H9 (cell line): ENCODE measurements around the gene IFNL2. TPM values are rescaled to one million over a fixed set of nuclear protein-coding genes. Genes with fewer than 3 reads are reported as not detected.

Experiments used
- DNase-seq: peaks from one replicate; pipeline ENCODE4 v3.0.0-alpha.2; 2017
- H2AFZ ChIP-seq: one replicate; pipeline ENCODE4 v1.6.1; 2013; ENCODE audit warnings: mild to moderate bottlenecking, low read length, control low read depth, moderate library complexity
- H2AK5ac ChIP-seq: 2 replicates; pipeline ENCODE4 v1.6.1; 2013; ENCODE audit warnings: low read length, control low read depth, mixed read lengths; ENCODE audit not compliant: insufficient read length
- H2BK120ac ChIP-seq: one replicate; pipeline ENCODE4 v1.6.1; 2013; ENCODE audit warnings: low read depth, mild to moderate bottlenecking, low read length, control low read depth, inconsistent platforms; ENCODE audit not compliant: poor library complexity, severe bottlenecking
- H2BK12ac ChIP-seq: 2 replicates; pipeline ENCODE4 v1.6.1; 2013; ENCODE audit warnings: low read length, control low read depth, mixed read lengths, low read depth; ENCODE audit not compliant: insufficient read length
- H2BK15ac ChIP-seq: 2 replicates; pipeline ENCODE4 v1.6.1; 2013; ENCODE audit warnings: low read depth, low read length, control low read depth
- H2BK20ac ChIP-seq: one replicate; pipeline ENCODE4 v1.6.1; 2013; ENCODE audit warnings: low read depth, mild to moderate bottlenecking, low read length, control low read depth, inconsistent platforms; ENCODE audit not compliant: poor library complexity, severe bottlenecking
- H2BK5ac ChIP-seq: 2 replicates; pipeline ENCODE4 v1.6.1; 2013; ENCODE audit warnings: low read length, control low read depth, mixed read lengths; ENCODE audit not compliant: insufficient read length
- H3K14ac ChIP-seq: 2 replicates; pipeline ENCODE4 v1.6.1; 2013; ENCODE audit warnings: low read length, control low read depth; ENCODE audit not compliant: insufficient read depth
- H3K18ac ChIP-seq: 2 replicates; pipeline ENCODE4 v1.6.1; 2013; ENCODE audit warnings: low read depth, mild to moderate bottlenecking, mixed read lengths, low read length, control low read depth; ENCODE audit not compliant: insufficient read length
- H3K23ac ChIP-seq: 2 replicates; pipeline ENCODE4 v1.6.1; 2013; ENCODE audit warnings: low read length, control low read depth, mixed read lengths, low read depth; ENCODE audit not compliant: insufficient read length
- H3K23me2 ChIP-seq: 2 replicates; pipeline ENCODE4 v1.6.1; 2013; ENCODE audit warnings: low read depth, mild to moderate bottlenecking, mixed read lengths, low read length, control low read depth; ENCODE audit not compliant: insufficient read length, poor library complexity, severe bottlenecking
- H3K27ac ChIP-seq: 2 replicates; pipeline ENCODE4 v1.5.1; 2013; ENCODE audit warnings: low read length, control low read depth, mixed read lengths, low read depth; ENCODE audit not compliant: insufficient read length
- H3K27me3 ChIP-seq: 2 replicates; pipeline ENCODE4 v1.6.1; 2013; ENCODE audit warnings: low read length, control low read depth, inconsistent platforms; ENCODE audit not compliant: insufficient read depth
- H3K4ac ChIP-seq: 2 replicates; pipeline ENCODE4 v1.6.1; 2013; ENCODE audit warnings: low read depth, mild to moderate bottlenecking, control low read depth, inconsistent platforms, low read length, moderate library complexity
- H3K4me1 ChIP-seq: 2 replicates; pipeline ENCODE4 v1.6.1; 2013; ENCODE audit warnings: low read length, control low read depth, inconsistent platforms; ENCODE audit not compliant: insufficient read depth
- H3K4me2 ChIP-seq: 2 replicates; pipeline ENCODE4 v1.6.1; 2013; ENCODE audit warnings: low read length, control low read depth, mixed read lengths; ENCODE audit not compliant: insufficient read length, insufficient read depth
- H3K56ac ChIP-seq: 2 replicates; pipeline ENCODE4 v1.6.1; 2013; ENCODE audit warnings: low read depth, mild to moderate bottlenecking, mixed read lengths, low read length, control low read depth; ENCODE audit not compliant: insufficient read length
- H3K79me1 ChIP-seq: 2 replicates; pipeline ENCODE4 v1.6.1; 2013; ENCODE audit warnings: low read depth, mild to moderate bottlenecking, moderate library complexity, low read length, control low read depth, inconsistent platforms; ENCODE audit not compliant: insufficient read depth, poor library complexity, severe bottlenecking
- H3K79me2 ChIP-seq: 2 replicates; pipeline ENCODE4 v1.6.1; 2013; ENCODE audit warnings: low read length, control low read depth, inconsistent platforms; ENCODE audit not compliant: insufficient read depth
- H3K9ac ChIP-seq: 2 replicates; pipeline ENCODE4 v1.6.1; 2013; ENCODE audit warnings: low read length, control low read depth, mixed read lengths; ENCODE audit not compliant: insufficient read length; ENCODE audit errors: extremely low read depth
- H3K9me3 ChIP-seq: one replicate; pipeline ENCODE4 v1.6.1; 2013; ENCODE audit warnings: low read depth, low read length, inconsistent platforms; ENCODE audit not compliant: control insufficient read depth
- H3T11ph ChIP-seq: one replicate; pipeline ENCODE4 v1.6.1; 2013; ENCODE audit warnings: mild to moderate bottlenecking, low read length, control low read depth, inconsistent platforms
- H4K20me1 ChIP-seq: one replicate; pipeline ENCODE4 v1.6.1; 2013; ENCODE audit not compliant: control insufficient read depth, insufficient read length, insufficient read depth
- H4K5ac ChIP-seq: 2 replicates; pipeline ENCODE4 v1.6.1; 2013; ENCODE audit warnings: low read depth, mild to moderate bottlenecking, mixed read lengths, low read length, control low read depth; ENCODE audit not compliant: insufficient read length
- H4K8ac ChIP-seq: replicated peaks from 2 replicates; pipeline ENCODE4 v1.6.1; 2013; ENCODE audit warnings: low read length, control low read depth, mixed read lengths, low read depth; ENCODE audit not compliant: insufficient read length
- H4K91ac ChIP-seq: 2 replicates; pipeline ENCODE4 v1.6.1; 2013; ENCODE audit warnings: low read depth, mild to moderate bottlenecking, moderate library complexity, mixed read lengths, low read length, control low read depth; ENCODE audit not compliant: insufficient read length
- H3K27ac Mint-ChIP-seq, 3 experiments: 2 replicates in 2 of 3; 3 replicates in 1 of 3; pipeline ENCODE4 v1.8.0; 2020 to 2021; ENCODE audit warnings: mixed read lengths in 3 of 3, mild to moderate bottlenecking in 1 of 3, moderate library complexity in 1 of 3
- H3K27me3 Mint-ChIP-seq: 2 replicates; pipeline ENCODE4 v1.8.0; 2021; ENCODE audit warnings: low read depth, mild to moderate bottlenecking, moderate library complexity, mixed read lengths
- H3K36me3 Mint-ChIP-seq, 3 experiments: 2 replicates in 2 of 3; 3 replicates in 1 of 3; pipeline ENCODE4 v1.8.0; 2020 to 2021; ENCODE audit warnings: low read depth in 3 of 3, mixed read lengths in 3 of 3; ENCODE audit not compliant: insufficient read depth in 1 of 3
- H3K4me1 Mint-ChIP-seq, 2 experiments: 2 replicates each; pipeline ENCODE4 v1.8.0; 2020; ENCODE audit warnings: mixed read lengths in 2 of 2
- H3K4me3 Mint-ChIP-seq, 2 experiments: 2 replicates in 1 of 2; 3 replicates in 1 of 2; pipeline ENCODE4 v1.8.0; 2020 to 2021; ENCODE audit warnings: mild to moderate bottlenecking in 2 of 2, mixed read lengths in 2 of 2, moderate library complexity in 1 of 2
- H3K9me3 Mint-ChIP-seq, 2 experiments: 2 replicates in 1 of 2; 3 replicates in 1 of 2; pipeline ENCODE4 v1.8.0; 2020; ENCODE audit warnings: mild to moderate bottlenecking in 2 of 2, mixed read lengths in 2 of 2, moderate library complexity in 1 of 2
- CTCF ChIP-seq: fragments of 200-600 bp; sonication (generic); conservative IDR thresholded peaks from 3 replicates; pipeline ENCODE4 v1.8.0; 2021; ENCODE audit warnings: antibody characterized with exemption, mild to moderate bottlenecking
- WGBS: extraction: QIAGEN DNeasy Blood & Tissue Kit; methylation state at CpG from one replicate; pipeline ENCODE4 v1.1.7; 2013; ENCODE audit warnings: missing lambda C conversion rate, low lambda C conversion rate, mixed read lengths; ENCODE audit not compliant: insufficient read length; ENCODE audit errors: extremely low coverage; 5-methylcytosine and 5-hydroxymethylcytosine counted together
- total RNA-seq: library from RNA; stranded (reverse); gene quantifications from 2 replicates; pipeline ENCODE4 v1.2.1, GENCODE V29; 2021

IFNL2 gene
- total RNA-seq, 1 experiment from 2014 or later: not detected

GRCh38 chr19:39254531-39255345 lies 13.5 kb upstream of the IFNL2 start:
- no peak overlapping the region for H2BK5ac ChIP-seq
- H3K27me3 ChIP-seq: peaks cover 6% of the 10 kb centered on the region; the same call in 1 of the 2 replicates
- no peak overlapping the region for H3K27ac ChIP-seq
- no peak overlapping the region for H2BK15ac ChIP-seq
- no peaks in the 10 kb centered on the region for H4K20me1 ChIP-seq
- H3K4me1 Mint-ChIP-seq: peaks cover 0 to 2% of the 10 kb centered on the region in 2 experiments; a peak in 1 of 4 replicates
- H3K27me3 Mint-ChIP-seq: peaks cover 82% of the 10 kb centered on the region
- H3K23ac ChIP-seq: no peak overlapping the region
- no peak overlapping the region for H2AFZ ChIP-seq
- no peak overlapping the region for H2BK12ac ChIP-seq
- no CpG with 5 or more reads among the region's 29 CpGs for WGBS
- H3K79me2 ChIP-seq: no peaks in the 10 kb centered on the region
- no peak overlapping the region for H3K56ac ChIP-seq
- no peaks in the 10 kb centered on the region for H3K79me1 ChIP-seq
- no peaks in the 10 kb centered on the region; a peak in 1 of 7 replicates for H3K36me3 Mint-ChIP-seq
- no peak overlapping the region for H3K18ac ChIP-seq
- H3K4me3 Mint-ChIP-seq: no peak overlapping the region
- H3K14ac ChIP-seq: no peak overlapping the region
- H2AK5ac ChIP-seq: no peak overlapping the region
- H4K8ac ChIP-seq: no peak overlapping the region
- no peak overlapping the region for H4K5ac ChIP-seq
- H4K91ac ChIP-seq: no peak overlapping the region
- no peak for DNase-seq
- no peak overlapping the region for H2BK20ac ChIP-seq
- H3K4me1 ChIP-seq: no peaks in the 10 kb centered on the region
- no peak for TF ChIP-seq CTCF
- H3T11ph ChIP-seq: no peak overlapping the region
- no peak overlapping the region for H3K9ac ChIP-seq
- no peak overlapping the region for H3K4ac ChIP-seq
- H3K23me2 ChIP-seq: no peaks in the 10 kb centered on the region
- H3K9me3 ChIP-seq: no peaks in the 10 kb centered on the region
- H3K4me2 ChIP-seq: no peak overlapping the region
- no peak overlapping the region for H3K27ac Mint-ChIP-seq
- H3K9me3 Mint-ChIP-seq: no peaks in the 10 kb centered on the region
- H2BK120ac ChIP-seq: no peak overlapping the region
